Suppressor macrophage treated with lipopolysaccharide for 1 hour (primary cell): Measurements from ENCODE around the gene TFPI.
"Not testable (repeated sequence)": the region's sequence is repeated elsewhere in the genome, so short reads cannot be mapped to it uniquely, and the experiment has no call there.

Experiments
- DNase-seq, 3 donors: peaks; one replicate each; pipeline ENCODE4 v3.0.0-alpha.2; 2020 to 2022

The TFPI gene

DNA sequence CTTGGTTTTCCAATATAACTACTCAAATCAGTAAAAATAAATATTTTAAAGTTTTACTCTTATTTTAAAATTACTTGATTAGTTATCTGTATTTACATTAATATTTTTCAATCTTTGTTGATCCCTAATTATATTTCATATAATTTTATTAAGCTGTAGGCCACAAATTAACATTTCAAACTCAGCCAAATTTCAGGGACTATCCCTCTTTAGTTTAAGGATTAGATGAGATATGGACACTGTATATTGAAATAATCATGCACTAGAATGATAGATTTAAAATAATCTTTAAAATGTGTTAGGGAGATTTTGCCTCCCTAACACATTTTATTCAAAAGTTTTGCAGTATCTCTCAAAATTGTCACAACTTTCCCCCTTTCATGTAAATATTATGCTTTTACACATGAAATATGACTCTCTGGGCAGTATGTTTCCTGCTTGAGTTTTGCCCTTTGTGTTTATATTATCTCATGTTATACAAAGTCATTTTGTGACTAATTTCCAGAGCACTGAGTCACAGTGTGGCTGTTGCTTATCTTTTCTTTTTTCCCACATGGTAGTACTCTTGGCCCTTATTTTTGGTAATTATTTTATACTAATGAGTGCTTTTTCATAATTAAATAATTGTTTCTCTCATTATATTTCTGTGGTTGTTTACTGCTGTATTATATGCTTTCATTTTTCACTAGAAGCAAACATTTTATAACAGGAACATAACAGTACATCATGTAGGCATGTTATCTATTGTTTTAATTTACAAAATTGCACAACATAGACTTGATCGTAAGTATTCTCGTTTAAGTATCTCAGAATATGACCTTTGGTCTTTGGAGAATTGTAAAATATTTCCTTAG lies 1.2 kb downstream of the TFPI start:
- peak; percentile 66 to 89 (median 89) for DNase-seq

- no peak for DNase-seq
Measured at GRCh38 chr2:187552381-187552780, 1.9 kb downstream of the TFPI start.

DNA sequence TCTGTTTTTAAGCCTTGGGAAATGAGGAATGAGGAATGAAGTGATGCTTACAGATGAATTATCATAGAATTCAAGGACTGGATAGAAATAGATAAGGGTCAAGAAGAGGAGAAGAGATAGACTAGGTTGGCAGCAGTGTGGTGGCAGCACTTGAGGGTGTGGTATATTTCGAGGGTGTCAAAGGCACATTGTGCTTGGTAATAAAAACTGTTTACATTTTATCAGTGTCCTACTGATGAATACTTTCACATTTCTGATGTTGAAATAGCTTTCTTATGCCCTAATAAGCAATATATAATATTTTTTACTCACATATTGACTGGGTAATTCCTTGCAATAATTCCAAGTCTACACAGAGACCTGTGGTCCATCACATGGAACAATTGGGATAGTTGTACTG lies 3.4 kb downstream of the TFPI start:
- DNase-seq, result no peak

GRCh38 chr2:187549951-187550555 lies 4.2 kb downstream of the TFPI start:
- DNase-seq, result no peak

DNA sequence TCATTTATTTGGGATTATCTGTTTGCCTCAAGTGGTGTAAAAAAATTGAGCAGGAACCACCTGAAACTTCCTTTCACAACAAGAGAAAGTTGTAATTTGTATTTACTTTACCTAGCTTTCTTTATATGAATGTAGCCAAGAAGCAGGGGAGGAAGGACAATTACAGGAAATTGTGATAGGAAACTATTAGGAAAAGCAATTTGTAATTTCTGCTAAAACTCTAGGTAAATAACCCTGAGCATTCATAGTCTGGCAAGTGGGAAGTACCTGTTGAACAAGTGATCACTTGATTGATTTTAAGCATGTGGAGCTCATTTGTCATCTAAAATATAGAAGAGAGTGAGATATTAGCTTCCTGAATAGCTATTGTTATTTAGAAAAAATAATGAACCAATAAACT lies 5.0 kb downstream of the TFPI start:
- no peak for DNase-seq

GRCh38 chr2:187548656-187549055 lies 5.6 kb downstream of the TFPI start:
- DNase-seq, result no peak

DNA sequence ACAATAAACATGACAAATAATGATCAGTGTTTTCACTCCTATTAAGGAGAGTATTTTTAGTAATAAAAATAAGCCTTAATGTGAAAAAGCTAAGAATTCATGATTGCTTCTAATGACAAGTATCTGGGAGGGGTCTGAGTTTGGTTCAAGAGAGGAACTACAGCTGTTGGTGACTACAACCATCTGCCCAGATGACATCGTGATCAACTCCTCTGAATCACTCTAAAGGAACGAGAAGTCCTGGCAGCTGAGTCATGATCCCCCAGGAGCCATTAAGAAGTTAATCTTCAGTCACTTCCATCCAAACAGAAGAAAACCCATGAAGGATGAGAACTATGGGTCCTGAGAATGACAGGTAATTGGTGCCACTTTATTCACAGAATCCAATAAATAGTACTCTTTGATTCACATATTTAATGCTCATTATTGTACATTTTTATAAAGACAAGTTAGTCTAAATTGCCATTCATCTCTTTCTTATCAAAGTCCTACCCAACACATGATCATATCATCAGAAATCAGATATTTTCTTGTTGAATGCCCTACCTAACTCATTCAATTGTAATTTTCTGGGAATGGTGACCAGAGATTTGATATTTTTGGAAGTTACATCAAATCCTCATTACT lies 6.8 kb downstream of the TFPI start:
- peak; percentile 89 to 94 (median 94) for DNase-seq

DNA sequence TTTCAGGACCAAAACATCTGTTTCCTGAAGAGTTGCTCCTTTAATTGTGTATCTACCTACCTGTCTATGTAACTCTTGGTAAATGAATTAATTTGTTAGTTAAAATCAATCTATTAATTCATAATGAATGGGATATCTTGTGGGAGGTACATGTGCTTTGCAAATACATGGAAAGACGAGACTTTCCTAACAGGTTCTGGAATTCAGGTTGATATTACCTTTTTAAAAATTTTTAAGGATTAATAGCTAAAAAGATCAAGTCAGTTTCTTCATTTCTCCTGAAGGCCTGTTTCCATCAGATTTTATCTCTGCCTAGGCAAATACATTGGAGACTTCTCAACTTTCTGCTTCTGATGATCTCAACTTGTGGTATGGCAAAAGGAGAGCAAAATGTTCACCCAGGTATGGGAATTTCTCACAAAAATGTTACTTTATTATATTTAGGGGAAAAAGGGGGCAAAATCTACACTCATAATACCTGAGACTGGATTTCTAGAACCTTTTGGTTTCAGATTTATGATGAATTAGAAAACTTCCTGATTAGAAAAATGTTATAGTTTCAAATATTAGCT lies 7.4 kb downstream of the TFPI start:
- DNase-seq, result no peak

- DNase-seq, result no peak
Measured at GRCh38 chr2:187545238-187545751, 8.9 kb downstream of the TFPI start.

DNA sequence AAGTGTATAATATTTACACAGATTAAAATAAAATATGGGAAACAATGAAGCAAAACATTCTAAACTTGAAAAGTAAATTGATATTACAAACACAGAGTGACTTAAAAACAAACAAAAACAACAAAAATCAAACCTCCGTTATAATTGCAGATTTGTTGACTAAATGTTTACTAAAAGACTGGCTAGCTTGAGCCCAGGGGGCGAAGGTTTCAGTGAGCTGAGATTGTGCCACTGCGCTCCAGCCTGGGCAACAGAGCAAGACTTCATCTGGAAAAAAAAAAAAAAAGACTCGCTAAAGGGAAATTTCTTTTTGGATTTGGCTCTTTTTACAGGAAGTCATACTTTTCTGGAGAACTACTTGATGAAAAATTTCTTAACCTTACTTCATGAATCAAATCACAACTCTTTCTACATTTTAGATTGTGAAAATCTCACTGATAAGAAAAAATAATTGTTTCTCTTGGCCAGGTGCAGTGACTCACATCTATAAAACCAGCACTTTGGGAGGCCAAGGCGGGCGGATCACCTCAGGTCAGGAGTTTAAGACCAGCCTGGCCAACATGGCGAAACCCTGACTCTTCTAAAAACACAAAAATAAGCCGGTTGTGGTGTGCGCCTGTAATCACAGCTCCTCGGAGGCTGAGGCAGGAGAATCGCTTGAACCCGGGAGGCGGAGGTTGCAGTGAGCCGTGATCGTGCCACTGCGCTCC lies 9.7 kb downstream of the TFPI start:
- no peak for DNase-seq

DNA sequence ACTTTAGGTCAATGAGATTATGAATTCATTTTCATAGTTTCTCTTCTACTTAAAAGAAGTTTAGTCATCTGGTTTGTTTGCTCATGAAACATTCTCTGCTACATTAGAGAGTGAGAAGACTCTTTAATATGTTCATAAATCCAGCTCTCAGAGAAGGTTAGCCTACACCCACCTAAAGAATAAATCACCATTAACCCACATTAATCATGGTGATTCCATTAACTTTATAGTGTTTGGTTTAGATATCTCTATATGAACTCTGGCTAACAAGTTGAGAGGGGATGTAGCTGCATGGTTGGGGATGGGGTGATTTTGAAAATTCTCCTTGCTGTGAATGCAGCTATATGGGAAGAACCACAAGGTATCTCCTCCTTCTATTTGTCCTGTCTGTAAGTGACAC lies 10.7 kb downstream of the TFPI start:
- DNase-seq, result no peak

- DNase-seq, result no peak
Measured at GRCh38 chr2:187542123-187542522, 12.1 kb downstream of the TFPI start.

DNA sequence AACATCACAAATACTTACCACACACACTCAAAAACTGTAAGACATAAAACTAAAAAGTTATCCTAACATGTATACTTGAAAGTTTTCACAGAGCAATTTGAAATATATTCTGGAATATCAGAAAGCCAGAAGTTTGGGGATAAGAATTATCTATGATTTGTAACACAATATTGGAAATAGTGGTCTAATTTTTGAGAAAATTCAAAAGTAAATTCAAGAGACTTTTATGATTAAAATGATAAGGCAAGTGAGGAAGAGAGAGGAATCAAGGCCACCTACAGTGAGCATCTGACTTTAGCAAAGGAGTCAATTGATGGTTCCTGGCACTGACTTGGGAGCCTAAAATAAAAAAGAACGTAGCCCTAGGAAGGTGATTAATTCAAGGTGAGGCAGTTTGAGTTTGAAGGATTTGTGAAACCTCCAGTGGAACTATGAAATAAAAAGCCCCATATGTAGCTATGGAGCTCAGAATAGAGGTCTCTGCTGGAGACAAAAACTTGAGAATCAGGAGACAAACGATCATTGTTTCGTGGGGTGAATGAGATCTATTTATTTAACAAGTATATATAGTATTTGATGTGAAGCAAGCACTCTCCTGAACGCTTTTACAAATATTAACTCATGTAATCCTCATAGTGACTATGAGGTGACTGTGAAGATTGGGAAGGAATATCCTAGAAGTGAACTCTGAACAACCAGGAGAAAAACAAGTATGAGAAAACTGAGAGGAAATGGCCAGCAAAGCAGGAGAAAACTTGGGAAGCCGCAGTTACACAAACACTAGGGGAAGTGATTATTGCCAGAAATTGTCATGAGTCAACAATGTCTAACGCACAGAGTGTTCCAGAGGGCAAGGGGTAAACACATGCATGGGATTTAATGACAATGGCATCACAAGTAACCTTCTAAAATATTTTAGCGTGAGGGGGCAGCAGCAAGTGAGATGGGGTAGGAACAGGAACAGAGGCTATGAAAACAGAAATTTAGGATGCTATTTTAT lies 12.8 kb downstream of the TFPI start:
- peak; percentile 43 to 56 (median 56) for DNase-seq

GRCh38 chr2:187538222-187538621 lies 16.0 kb downstream of the TFPI start:
- DNase-seq, result not testable (repeated sequence)

DNA sequence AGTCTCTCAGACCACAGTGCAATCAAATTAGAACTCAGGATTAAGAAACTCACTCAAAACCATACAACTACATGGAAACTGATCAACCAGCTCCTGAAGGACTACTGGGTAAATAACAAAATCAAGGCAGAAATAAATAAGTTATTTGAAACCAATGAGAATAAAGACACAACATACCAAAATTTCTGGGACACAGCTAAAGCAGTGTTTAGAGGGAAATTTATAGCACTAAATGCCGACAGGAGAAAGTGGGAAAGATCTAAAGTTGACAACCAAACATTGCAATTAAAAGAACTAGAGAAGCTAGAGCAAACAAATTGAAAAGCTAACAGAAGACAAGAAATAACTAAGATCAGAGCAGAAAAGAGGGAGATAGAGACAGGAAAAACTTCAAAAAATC lies 18.9 kb downstream of the TFPI start:
- not testable (repeated sequence) for DNase-seq

DNA sequence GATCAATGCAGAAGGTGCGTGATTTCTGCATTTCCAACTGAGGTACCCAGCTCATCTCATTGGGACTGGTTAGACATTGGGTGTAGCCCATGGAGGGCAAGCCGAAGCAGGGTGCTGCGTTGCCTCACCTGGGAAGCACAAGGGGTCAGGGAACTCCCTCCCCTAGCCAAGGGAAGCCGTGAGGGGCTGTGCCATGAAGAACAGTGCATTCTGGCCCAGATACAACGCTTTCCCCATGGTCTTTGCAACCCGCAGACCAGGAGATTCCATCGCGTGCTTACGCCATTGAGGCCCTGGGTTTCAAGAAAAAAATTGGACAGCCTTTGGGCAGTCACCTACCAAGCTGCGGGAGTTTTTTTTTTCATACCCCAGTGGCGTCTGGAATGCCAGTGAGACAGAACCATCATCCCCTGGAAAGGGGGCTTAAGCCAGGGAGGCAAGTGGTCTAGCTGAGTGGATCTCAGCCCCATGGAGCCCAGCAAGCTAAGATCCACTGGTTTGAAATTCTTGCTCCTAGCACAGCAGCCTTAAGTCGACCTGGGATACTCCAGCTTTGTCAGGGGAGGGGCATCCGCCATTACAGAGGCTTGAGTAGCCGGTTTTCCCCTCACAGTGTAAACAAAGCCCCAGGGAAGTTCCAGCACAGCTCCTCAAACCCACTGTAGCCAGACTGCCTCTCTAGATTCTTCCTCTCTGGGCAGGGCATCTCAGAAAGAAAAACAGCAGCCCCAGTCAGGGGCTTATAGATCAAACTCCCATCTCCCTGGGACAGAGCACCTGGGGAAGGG lies 21.7 kb downstream of the TFPI start:
- DNase-seq, result no peak

DNA sequence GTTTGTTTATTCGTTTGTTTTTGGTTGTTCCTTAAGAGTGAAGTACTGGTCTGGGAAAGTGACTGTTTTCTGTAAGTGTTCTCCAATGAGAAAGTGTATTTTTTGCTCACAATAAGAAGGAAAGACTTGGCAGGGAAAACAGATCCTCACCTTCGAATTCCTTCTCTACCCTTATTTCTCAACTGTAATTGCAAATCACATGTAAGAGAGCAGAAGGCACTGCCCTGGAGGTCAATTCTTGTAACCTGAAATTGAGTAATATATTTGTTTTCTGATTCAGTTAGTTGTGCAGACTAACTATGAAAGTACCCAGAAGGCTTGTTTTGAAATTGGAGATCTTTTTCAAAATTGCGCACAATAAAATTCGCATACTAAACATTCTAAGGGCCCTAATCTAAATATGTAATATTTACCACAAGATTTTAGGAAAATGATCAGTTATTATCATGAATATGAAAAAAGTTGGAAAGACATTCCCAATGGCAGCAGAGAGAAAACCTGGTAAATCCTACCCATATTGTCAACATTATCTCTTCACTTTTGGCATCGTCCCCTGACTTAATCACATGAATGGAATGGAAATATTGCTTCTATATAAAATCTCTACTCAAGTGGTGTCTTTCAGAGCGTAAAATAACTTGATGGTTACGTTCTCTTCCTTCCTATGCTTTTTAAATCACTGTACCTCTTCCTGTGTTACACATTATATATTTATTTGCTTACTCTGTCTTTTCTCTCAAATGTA lies 24.1 kb downstream of the TFPI start:
- no peak for DNase-seq

DNA sequence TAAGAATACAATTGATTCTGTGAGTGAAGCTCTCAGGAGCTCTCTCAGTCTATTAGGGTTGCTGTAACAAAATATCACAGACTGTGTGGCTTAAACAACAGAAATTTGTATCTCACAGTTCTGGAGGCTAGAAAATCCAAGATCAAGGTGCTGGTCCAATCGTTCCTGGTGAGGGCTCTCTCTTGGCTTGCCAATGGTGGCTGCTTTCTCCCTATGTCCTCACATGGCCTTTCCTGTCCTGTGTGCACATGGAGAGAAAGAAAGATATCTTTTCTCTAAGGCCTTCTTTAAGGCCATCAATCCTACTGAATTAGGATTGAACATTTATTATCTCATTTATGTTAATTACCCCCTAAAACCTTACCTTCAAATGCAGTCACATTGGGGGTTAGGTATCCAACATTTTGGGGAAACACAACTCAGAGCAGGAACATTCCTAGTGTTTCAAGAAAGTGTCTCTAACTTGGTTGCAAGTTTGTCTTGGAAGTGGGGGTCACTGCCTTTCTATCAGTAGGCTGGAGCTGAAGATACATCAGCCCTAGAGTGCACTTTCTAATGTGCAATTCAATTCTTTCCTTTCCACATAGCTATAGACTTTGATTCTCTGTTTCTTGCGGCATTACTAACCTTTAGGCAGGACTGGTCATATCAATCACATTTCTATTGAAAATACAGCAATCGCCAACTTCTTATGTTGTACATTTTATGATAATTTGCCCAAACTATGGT lies 24.8 kb downstream of the TFPI start:
- no peak for DNase-seq

GRCh38 chr2:187528042-187528441 lies 26.2 kb downstream of the TFPI start:
- no peak for DNase-seq
